HUES48 (cell line): Measurements from ENCODE around the gene TOLLIP.
"Not testable (repeated sequence)": the region's sequence is repeated elsewhere in the genome, so short reads cannot be mapped to it uniquely, and the experiment has no call there.

Source experiments
- H3K27ac ChIP-seq: one replicate; pipeline ENCODE4 v1.7.0; 2013; ENCODE audit warnings: low read depth, low read length, inconsistent platforms
- H3K27me3 ChIP-seq: 2 replicates; pipeline ENCODE4 v1.6.1; 2013; ENCODE audit warnings: mild to moderate bottlenecking, low read length; ENCODE audit not compliant: control insufficient read depth, insufficient read depth
- H3K36me3 ChIP-seq: 2 replicates; pipeline ENCODE4 v1.6.1; 2013; ENCODE audit warnings: low read length; ENCODE audit not compliant: control insufficient read depth, insufficient read depth
- H3K4me1 ChIP-seq: 2 replicates; pipeline ENCODE4 v1.6.1; 2013; ENCODE audit warnings: mild to moderate bottlenecking, low read length; ENCODE audit not compliant: control insufficient read depth, insufficient read depth
- H3K4me3 ChIP-seq: 2 replicates; pipeline ENCODE4 v1.5.1; 2013; ENCODE audit warnings: mild to moderate bottlenecking, low read depth, low read length
- H3K9ac ChIP-seq: 2 replicates; pipeline ENCODE4 v1.6.1; 2013; ENCODE audit warnings: mild to moderate bottlenecking, low read depth, low read length, moderate library complexity
- H3K9me3 ChIP-seq: 2 replicates; pipeline ENCODE4 v1.6.1; 2013; ENCODE audit warnings: low read length; ENCODE audit not compliant: control insufficient read depth, insufficient read depth

The TOLLIP gene

GRCh38 chr11:1271002-1271401, 38.4 kb downstream of the TOLLIP start:
- H3K36me3 ChIP-seq, result peaks cover 10% of the 10 kb centered on the region; the same call in 1 of the 2 replicates
- peak overlapping the region; percentile 35 for H3K27ac ChIP-seq
- no peak overlapping the region for H3K4me3 ChIP-seq
- H3K27me3 ChIP-seq, result no peaks in the 10 kb centered on the region
- no peak overlapping the region for H3K9ac ChIP-seq
- H3K4me1 ChIP-seq, result no peaks in the 10 kb centered on the region
- H3K9me3 ChIP-seq, result no peaks in the 10 kb centered on the region

DNA sequence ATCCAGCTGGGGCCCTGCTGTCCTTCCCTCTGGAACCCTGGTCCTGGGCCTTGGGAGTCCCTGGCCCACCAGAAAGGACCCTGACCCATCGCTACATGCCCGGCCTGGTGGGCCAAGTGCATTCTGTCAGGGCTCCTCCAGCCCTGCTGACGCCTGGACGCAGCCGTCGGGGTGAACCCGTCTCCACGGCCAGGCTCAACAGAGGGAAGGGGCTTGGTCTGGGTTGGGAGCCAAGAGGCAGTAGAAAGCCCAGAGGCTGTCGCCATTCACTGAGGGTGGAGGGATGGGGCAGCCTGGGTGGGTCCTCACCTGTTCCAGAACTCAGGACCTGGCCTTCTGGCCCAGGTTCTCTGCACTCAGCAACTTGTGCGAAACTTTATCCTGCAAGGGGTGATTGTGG, 39.0 kb downstream of the TOLLIP start:
- no peaks in the 10 kb centered on the region for H3K4me1 ChIP-seq
- H3K27me3 ChIP-seq, result no peaks in the 10 kb centered on the region
- no peak overlapping the region for H3K4me3 ChIP-seq
- no peaks in the 10 kb centered on the region; the same call in 1 of the 2 replicates for H3K9me3 ChIP-seq
- no peak overlapping the region for H3K9ac ChIP-seq
- peaks cover 5% of the 10 kb centered on the region; the same call in 1 of the 2 replicates for H3K36me3 ChIP-seq
- peak overlapping the region; percentile 35 for H3K27ac ChIP-seq

GRCh38 chr11:1269957-1270356, 39.5 kb downstream of the TOLLIP start:
- H3K27ac ChIP-seq, result no peak overlapping the region
- no peak overlapping the region for H3K4me3 ChIP-seq
- H3K36me3 ChIP-seq, result no peaks in the 10 kb centered on the region
- H3K9me3 ChIP-seq, result no peaks in the 10 kb centered on the region; the same call in 1 of the 2 replicates
- no peaks in the 10 kb centered on the region for H3K4me1 ChIP-seq
- no peaks in the 10 kb centered on the region for H3K27me3 ChIP-seq
- no peak overlapping the region for H3K9ac ChIP-seq

DNA sequence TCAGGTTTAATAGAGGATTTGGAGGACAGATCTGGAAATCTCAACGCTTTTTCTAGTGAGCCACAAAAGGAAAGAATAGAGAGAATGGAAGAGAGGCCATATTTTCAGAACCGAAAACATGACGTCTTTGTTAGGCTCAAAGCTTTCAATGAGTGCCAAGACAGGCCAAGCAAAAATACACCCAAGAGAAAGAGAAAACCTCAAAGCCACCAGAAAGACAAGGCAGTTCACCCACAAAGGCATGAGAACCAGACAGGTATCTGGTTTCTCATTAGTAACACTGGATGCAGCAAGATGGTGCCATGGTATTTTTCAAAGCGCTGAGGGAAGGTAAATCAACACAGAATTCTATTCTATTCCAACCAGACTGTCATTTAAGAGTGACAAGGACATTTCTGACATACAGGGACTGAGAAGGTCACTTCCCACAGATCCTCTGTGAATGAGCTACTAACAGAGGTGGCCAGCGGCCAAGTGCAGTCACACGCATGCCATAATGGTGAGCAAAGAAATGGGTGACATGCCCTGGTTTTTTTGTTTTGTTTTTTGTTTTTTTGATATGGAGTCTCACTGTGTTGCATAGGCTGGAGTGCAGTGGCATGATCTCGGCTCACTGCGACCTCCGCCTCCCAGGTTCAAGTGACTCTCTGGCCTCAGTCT, 41.9 kb downstream of the TOLLIP start:
- Histone ChIP-seq H3K9me3 (no peaks in the 10 kb centered on the region; the same call in 1 of the 2 replicates), H3K4me1 (peaks cover 4% of the 10 kb centered on the region; the same call in 1 of the 2 replicates), H3K27ac (no peak overlapping the region), H3K9ac (no peak overlapping the region), H3K36me3 (no peaks in the 10 kb centered on the region), H3K27me3 (no peaks in the 10 kb centered on the region), H3K4me3 (no peak overlapping the region)

DNA sequence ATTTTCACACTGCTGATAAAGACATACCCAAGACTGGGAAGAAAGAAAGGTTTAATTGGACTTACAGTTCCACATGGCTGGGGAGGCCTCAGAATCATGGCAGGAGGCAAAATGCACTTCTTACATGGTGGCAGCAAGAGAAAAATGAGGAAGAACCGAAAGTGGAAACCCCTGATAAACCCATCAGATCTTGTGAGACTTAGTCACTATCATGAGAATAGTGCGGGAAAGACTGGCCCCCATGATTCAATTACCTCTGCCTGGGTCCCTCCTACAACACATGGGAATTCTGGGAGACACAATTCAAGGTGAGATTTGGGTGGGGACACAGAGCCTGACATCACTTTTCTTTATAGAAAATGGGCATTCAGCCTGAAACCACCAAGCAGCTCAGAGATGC, 42.5 kb downstream of the TOLLIP start:
- not testable (repeated sequence) for H3K4me1 ChIP-seq, H3K4me3 ChIP-seq, H3K36me3 ChIP-seq, H3K27me3 ChIP-seq, H3K9ac ChIP-seq, H3K9me3 ChIP-seq, H3K27ac ChIP-seq

GRCh38 chr11:1265480-1265879, 44.0 kb downstream of the TOLLIP start:
- H3K4me1 ChIP-seq, H3K27ac ChIP-seq, H3K4me3 ChIP-seq, H3K9me3 ChIP-seq, H3K27me3 ChIP-seq, H3K9ac ChIP-seq, H3K36me3 ChIP-seq: not testable (repeated sequence)

GRCh38 chr11:1264444-1264843, 45.0 kb downstream of the TOLLIP start:
- H3K9ac ChIP-seq, H3K36me3 ChIP-seq, H3K4me1 ChIP-seq, H3K27me3 ChIP-seq, H3K4me3 ChIP-seq, H3K9me3 ChIP-seq, H3K27ac ChIP-seq: not testable (repeated sequence)

- Histone ChIP-seq H3K4me1 (peaks cover 10% of the 10 kb centered on the region), H3K36me3 (no peaks in the 10 kb centered on the region), H3K9me3 (no peaks in the 10 kb centered on the region; the same call in 1 of the 2 replicates), H3K9ac (no peak overlapping the region), H3K4me3 (no peak overlapping the region; the same call in 1 of the 2 replicates), H3K27ac (no peak overlapping the region), H3K27me3 (no peaks in the 10 kb centered on the region)
Observed at GRCh38 chr11:1263010-1263409, 46.4 kb downstream of the TOLLIP start.

GRCh38 chr11:1262172-1263006, 47.0 kb downstream of the TOLLIP start:
- Histone ChIP-seq H3K27ac (peak overlapping the region; percentile 51), H3K9ac (no peak overlapping the region; the same call in 1 of the 2 replicates)

DNA sequence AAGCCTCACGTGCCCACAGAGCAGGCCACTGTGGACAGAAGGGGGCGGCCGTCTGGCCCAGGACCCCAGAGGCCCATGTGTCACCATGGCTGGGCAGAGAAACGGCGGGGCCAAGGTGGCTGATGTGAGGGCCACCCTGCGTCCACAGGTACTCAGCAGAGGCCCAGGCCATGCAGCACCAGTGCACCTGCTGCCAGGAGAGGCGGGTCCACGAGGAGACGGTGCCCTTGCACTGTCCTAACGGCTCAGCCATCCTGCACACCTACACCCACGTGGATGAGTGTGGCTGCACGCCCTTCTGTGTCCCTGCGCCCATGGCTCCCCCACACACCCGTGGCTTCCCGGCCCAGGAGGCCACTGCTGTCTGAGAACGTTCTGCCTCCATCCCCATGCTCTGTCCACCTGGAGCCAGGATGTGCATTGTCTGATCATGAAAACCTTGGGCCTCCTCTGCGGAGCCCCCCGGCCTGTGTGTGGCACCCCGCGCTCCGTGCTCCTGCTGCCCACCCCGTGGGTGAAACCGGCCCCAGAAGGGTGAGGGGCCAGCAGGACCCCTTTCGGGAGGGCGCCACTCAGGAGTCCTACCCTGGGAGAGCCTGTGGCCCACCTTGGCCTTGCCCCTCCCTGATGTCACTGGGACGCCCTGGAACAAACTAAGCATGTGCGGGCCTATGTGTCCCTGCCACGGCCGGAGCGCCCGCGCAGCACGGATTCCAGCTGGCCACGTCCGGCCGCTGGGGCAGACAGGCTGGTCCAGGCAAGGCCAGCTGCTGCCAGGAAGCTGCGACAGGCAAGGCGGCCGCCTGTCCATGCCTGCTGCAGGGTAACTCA, 48.0 kb downstream of the TOLLIP start:
- no peak overlapping the region for H3K4me3 ChIP-seq
- peaks cover 10% of the 10 kb centered on the region for H3K4me1 ChIP-seq
- H3K27me3 ChIP-seq, result no peaks in the 10 kb centered on the region
- no peaks in the 10 kb centered on the region for H3K36me3 ChIP-seq
- no peaks in the 10 kb centered on the region; the same call in 1 of the 2 replicates for H3K9me3 ChIP-seq
- no peak overlapping the region for H3K9ac ChIP-seq
- no peak overlapping the region for H3K27ac ChIP-seq

More at GRCh38 chr11:1262172-1263006, 47.0 kb downstream of the TOLLIP start:
- peak overlapping the region; percentile 56 for H3K4me3 ChIP-seq
- peaks cover 10% of the 10 kb centered on the region for H3K4me1 ChIP-seq
- no peaks in the 10 kb centered on the region; the same call in 1 of the 2 replicates for H3K9me3 ChIP-seq
- H3K36me3 ChIP-seq, result no peaks in the 10 kb centered on the region
- H3K27me3 ChIP-seq, result no peaks in the 10 kb centered on the region
